Cardiac muscle cell (in vitro differentiated cells and primary cell): ENCODE results near the gene TGFBR2. TPM values are rescaled to one million over a fixed set of nuclear protein-coding genes. Genes with fewer than 3 reads are reported as not detected.
A peak's percentile ranks its signal among the peaks of the same experiment; 100 is the strongest.

Experiments used
- DNase-seq, 2 donors: peaks; one replicate each; pipeline versions ENCODE4 v3.0.0 to v3.0.0-alpha.2; 2010 to 2017; ENCODE audit warnings: low read depth in 1 of 2, low spot score in 1 of 2
- H3K27ac ChIP-seq: fragments of 200-600 bp; sonication (generic); 2 replicates; pipeline ENCODE4 v1.5.1; 2016
- H3K27me3 ChIP-seq: fragments of 200-600 bp; sonication (generic); 2 replicates; pipeline ENCODE4 v1.6.0; 2016; ENCODE audit warnings: control low read depth
- H3K36me3 ChIP-seq: fragments of 200-600 bp; sonication (generic); 2 replicates; pipeline ENCODE4 v1.5.1; 2016; ENCODE audit warnings: control low read depth
- H3K4me1 ChIP-seq: fragments of 200-600 bp; sonication (generic); 2 replicates; pipeline ENCODE4 v1.8.1; 2017; ENCODE audit warnings: low read depth, mild to moderate bottlenecking, mixed run types
- H3K4me3 ChIP-seq: fragments of 200-600 bp; sonication (generic); 2 replicates; pipeline ENCODE4 v1.5.1; 2016; ENCODE audit warnings: mild to moderate bottlenecking
- H3K9me3 ChIP-seq: fragments of 200-600 bp; sonication (generic); 2 replicates; pipeline ENCODE4 v1.5.1; 2017; ENCODE audit warnings: low read depth, mild to moderate bottlenecking, control low read depth
- CTCF ChIP-seq: IDR thresholded peaks from 2 replicates; pipeline ENCODE4 v1.5.1; 2012; ENCODE audit warnings: low read depth, mild to moderate bottlenecking, low read length
- polyA plus RNA-seq: library from polyadenylated mRNA; unstranded; fragments of >200 nt; fragmentation: Nextera tagmentation; extraction: Ambion mirVana; gene quantifications from 2 replicates; pipeline ENCODE4 v1.2.1, GENCODE V29; 2016
- total RNA-seq: library from RNA; depleted of rRNA; stranded (reverse); fragments of >200 nt; gene quantifications from 2 replicates; pipeline ENCODE4 v1.2.3, GENCODE V29; 2016

Gene TGFBR2
- total and polyA plus RNA-seq, 2 experiments from 2014 or later, result 7.0 to 11.2 TPM

- no peaks in the 10 kb centered on the region for H3K9me3 ChIP-seq
- H3K27ac ChIP-seq, result no peak overlapping the region
- no peaks in the 10 kb centered on the region for H3K27me3 ChIP-seq
- H3K4me3 ChIP-seq, result no peak overlapping the region
- DNase-seq, result peak in 1 of 2 donors; percentile 58
- H3K36me3 ChIP-seq, result peaks cover 6% of the 10 kb centered on the region
- no peaks in the 10 kb centered on the region for H3K4me1 ChIP-seq
- TF ChIP-seq CTCF, result no peak
Measured at GRCh38 chr3:30680789-30681648, 74.6 kb downstream of the TGFBR2 start.

- DNase-seq, result peak in 1 of 2 donors; percentile 62
- H3K4me3 ChIP-seq, result no peak overlapping the region
- H3K27me3 ChIP-seq, result no peaks in the 10 kb centered on the region
- H3K9me3 ChIP-seq, result no peaks in the 10 kb centered on the region
- no peak overlapping the region for H3K27ac ChIP-seq
- H3K4me1 ChIP-seq, result no peaks in the 10 kb centered on the region
- no peak for TF ChIP-seq CTCF
- H3K36me3 ChIP-seq, result peaks cover 4% of the 10 kb centered on the region
Measured at GRCh38 chr3:30681649-30682211, 75.3 kb downstream of the TGFBR2 start.

GRCh38 chr3:30682434-30683155, 76.2 kb downstream of the TGFBR2 start:
- H3K36me3 ChIP-seq, result peaks cover 3% of the 10 kb centered on the region
- H3K27ac ChIP-seq, result no peak overlapping the region
- no peaks in the 10 kb centered on the region for H3K27me3 ChIP-seq
- H3K9me3 ChIP-seq, result no peaks in the 10 kb centered on the region
- no peak overlapping the region for H3K4me3 ChIP-seq
- no peaks in the 10 kb centered on the region for H3K4me1 ChIP-seq
- DNase-seq, result no peak
- TF ChIP-seq CTCF, result no peak

- Histone ChIP-seq H3K27me3 (no peaks in the 10 kb centered on the region), H3K9me3 (no peaks in the 10 kb centered on the region), H3K27ac (no peak overlapping the region), H3K4me3 (no peak overlapping the region), H3K4me1 (peaks cover 6% of the 10 kb centered on the region), H3K36me3 (peaks cover 3% of the 10 kb centered on the region)
- no peak for DNase-seq
- TF ChIP-seq CTCF, result no peak
Measured at GRCh38 chr3:30683769-30684168, 77.4 kb downstream of the TGFBR2 start.

GRCh38 chr3:30684356-30684755, 78.0 kb downstream of the TGFBR2 start:
- no peak for TF ChIP-seq CTCF
- H3K27me3 ChIP-seq, result no peaks in the 10 kb centered on the region
- H3K9me3 ChIP-seq, result no peaks in the 10 kb centered on the region
- H3K36me3 ChIP-seq, result peaks cover under 1% of the 10 kb centered on the region
- no peak for DNase-seq
- H3K4me1 ChIP-seq, result peaks cover 6% of the 10 kb centered on the region
- no peak overlapping the region for H3K27ac ChIP-seq
- H3K4me3 ChIP-seq, result no peak overlapping the region
